Omental fat pad (tissue), 4 donors: ENCODE results near the gene ZSWIM5. TPM values are rescaled to one million over a fixed set of nuclear protein-coding genes. Genes with fewer than 3 reads are reported as not detected.
"Not testable (repeated sequence)": the region's sequence is repeated elsewhere in the genome, so short reads cannot be mapped to it uniquely, and the experiment has no call there.

ENCODE experiments used
- ATAC-seq: fragments of 150-250 bp; one replicate; pipeline ENCODE4 v1.9.1; 2016; ENCODE audit warnings: mild to moderate bottlenecking, moderate library complexity; ENCODE audit not compliant: low FRiP score
- DNase-seq: peaks from one replicate; pipeline ENCODE4 v3.0.0-alpha.2; 2019; ENCODE audit warnings: low spot score
- total RNA-seq, 4 donors: library from RNA; depleted of rRNA; stranded (reverse); fragments of >200 nt; gene quantifications; one replicate each; pipeline ENCODE4 v1.1.0, GENCODE V29; 2016
- TF ChIP-seq, protein P1 (sequence below), 3 donors: fragments of 450-650 bp; IDR thresholded peaks; one replicate each; pipeline ENCODE4 v1.5.1; 2016 to 2017; ENCODE audit warnings: antibody characterized with exemption in 3 of 3, mild to moderate bottlenecking in 3 of 3, moderate library complexity in 2 of 3

The ZSWIM5 gene
- total RNA-seq, 4 donors from 2014 or later, result 0.48 to 1.5 (median 0.88) TPM

DNA sequence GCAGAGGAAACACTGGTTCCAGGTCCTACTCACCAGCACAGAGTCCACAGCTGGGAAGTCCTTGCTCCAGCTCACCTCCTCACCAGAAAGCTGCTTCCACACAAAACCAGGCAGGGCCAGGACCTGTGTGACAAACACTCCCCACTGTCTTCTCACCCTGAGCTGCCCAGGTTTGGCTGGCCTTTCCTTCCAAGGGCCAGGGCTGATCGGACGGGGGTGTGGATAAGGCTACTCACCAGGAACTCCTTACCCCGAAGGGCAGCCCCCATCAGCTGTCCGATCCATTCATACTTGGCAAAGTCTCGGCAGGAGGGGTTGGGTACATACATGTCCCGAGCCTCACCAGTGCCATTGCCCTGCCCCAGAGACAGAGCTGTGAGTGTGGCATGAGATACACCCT is 200.6 kb downstream of the ZSWIM5 start:
- TF ChIP-seq, protein P1, sequence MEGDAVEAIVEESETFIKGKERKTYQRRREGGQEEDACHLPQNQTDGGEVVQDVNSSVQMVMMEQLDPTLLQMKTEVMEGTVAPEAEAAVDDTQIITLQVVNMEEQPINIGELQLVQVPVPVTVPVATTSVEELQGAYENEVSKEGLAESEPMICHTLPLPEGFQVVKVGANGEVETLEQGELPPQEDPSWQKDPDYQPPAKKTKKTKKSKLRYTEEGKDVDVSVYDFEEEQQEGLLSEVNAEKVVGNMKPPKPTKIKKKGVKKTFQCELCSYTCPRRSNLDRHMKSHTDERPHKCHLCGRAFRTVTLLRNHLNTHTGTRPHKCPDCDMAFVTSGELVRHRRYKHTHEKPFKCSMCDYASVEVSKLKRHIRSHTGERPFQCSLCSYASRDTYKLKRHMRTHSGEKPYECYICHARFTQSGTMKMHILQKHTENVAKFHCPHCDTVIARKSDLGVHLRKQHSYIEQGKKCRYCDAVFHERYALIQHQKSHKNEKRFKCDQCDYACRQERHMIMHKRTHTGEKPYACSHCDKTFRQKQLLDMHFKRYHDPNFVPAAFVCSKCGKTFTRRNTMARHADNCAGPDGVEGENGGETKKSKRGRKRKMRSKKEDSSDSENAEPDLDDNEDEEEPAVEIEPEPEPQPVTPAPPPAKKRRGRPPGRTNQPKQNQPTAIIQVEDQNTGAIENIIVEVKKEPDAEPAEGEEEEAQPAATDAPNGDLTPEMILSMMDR (IDR thresholded peaks at IDR 0.05), result no peak
- DNase-seq (no peak), ATAC-seq (no peak)

DNA sequence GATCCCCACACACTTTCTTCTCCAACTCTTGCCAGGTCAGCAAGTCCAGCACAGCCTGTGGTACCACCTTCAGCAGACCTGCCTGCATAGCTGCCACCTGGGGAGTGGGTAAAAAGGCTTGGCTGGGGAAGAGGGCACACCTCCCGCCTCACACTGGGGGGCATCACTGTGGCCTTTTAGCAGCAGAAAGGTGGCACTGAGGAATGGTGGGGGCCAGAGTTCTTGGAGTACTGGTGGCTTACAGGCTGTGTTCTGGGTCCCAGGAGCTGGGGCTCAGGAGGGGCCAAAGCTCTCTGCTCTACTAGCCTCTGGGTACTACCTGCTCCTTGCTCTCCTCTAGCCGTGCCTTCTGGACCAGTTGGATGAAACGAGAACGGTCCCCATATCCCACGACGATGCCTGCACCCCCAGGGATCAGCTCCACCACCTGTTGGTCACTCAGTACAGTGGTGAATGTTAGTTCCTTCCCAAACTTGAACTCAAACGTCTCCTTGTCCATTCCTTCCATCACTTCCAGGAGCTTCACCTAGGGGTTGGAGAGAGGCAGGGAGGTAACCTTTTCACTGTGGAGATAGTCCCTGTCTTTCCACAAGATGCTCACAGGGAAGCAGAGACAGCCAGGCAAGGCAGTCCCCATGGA is 202.0 kb downstream of the ZSWIM5 start:
- DNase-seq, result no peak
- no peak for ATAC-seq
- TF ChIP-seq, protein P1 (IDR thresholded peaks at IDR 0.05), result no peak

DNA sequence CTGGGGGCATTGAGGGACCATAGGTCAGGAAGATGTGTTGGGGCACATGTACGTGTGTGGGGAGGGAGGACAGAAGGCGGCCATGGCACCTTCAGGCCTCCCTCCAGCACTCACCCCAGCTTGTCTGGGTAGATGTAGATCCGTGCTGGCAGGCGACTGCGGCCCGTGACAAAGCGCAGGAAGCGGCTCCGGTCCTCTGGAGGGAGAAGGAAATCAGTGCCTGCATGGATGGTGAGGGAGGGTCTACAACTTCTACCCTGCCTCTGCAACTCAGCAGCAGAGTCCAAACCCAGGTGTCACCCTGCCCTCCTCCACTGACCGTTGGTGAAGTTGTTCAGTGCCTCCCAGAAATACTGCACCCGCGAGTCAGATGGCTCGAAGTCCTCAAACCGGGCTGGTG is 202.7 kb downstream of the ZSWIM5 start:
- ATAC-seq, result no peak
- no peak for DNase-seq
- TF ChIP-seq, protein P1 (IDR thresholded peaks at IDR 0.05), result no peak

DNA sequence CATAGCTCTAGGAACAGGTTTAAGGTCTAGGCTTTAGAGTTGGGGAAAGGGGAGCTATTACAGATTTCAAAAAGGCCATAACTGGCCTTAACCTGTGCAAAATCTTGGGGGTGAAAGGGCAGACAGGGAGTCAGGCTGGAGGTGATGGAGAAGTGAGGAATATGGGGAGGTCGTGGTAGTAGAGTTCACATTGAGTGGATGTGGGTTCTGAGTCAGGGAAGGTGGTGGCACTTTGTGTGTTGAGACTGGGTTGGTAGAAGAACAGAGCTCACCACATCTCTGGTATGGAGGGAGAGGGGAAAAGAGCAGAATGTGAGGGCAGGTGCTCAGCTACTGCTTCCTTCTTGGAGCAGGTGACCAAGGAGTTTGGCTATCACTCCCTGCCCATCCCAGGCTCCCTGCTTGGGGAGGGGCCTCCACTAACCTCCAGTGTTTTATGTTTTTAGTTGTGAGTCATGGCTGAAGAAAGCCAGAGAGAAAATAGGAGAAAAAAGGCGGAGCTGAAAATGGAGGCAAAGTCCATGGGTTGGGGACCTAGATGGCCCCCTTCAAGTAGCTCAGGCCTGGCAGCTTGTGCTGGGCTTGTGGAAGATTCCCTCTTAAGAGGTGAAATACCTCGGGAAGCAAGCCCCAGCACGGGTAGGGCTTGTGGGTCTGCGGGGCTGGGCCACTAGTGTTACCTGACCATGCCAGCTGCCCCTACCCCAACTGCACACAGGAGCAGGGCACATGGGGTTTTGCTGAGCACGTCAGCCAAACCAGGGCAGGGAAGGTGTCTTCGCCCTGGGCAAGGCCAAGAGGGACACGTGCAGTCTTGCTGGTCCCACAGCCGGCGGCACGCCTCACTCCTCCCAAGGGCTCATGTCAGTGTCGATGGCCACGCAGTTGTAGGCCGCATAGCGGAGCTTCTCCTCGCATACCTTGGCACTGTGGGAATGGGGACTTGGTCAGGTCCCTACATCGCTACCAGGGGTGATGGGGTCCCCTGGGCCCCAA is 203.5 kb downstream of the ZSWIM5 start:
- ATAC-seq (no peak), DNase-seq (no peak)
- TF ChIP-seq, protein P1 (IDR thresholded peaks at IDR 0.05), result no peak

DNA sequence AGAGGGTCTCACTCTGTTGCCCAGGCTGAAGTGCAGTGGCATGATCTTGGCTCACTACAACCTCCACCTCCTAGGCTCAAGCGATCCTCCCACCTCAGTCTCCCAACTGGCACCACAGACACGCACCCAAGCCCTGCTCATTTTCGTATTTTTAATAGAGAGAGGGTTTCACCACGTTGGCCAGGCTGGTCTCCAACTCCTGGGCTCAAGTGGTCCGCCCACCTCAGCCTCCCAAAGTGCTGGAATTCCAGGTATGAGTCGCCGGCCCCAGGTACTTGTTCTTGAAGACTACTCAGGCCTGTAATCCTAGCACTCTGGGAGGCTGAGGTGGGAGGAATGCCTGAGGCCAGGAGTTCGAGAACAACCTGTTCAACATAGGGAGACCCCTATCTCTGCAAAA is 204.8 kb downstream of the ZSWIM5 start:
- ATAC-seq, DNase-seq: not testable (repeated sequence)

DNA sequence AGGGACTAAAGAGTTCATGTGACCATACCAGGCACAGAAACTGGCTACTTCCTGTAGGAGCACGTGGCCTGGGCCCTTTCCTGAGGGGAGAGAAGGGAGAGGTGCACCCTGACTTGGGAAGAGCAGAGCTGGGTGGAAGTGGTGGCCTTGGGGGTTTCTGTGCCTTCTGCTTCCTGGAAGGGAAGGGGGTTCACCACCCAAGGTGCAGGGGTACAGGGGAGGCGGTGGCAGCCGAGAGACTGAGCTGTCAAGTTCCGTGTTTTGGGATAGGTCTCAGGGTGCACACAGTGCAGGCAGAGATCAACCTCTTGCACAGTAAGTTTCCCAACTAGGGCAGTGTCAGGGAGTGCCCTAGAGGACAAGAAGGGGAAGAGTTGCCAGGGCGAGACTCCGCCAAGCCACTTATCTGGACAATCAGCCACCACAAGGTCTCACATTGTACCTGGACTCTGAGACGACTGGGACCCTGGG is 205.4 kb downstream of the ZSWIM5 start:
- ATAC-seq, result no peak
- no peak for DNase-seq
- TF ChIP-seq, protein P1 (IDR thresholded peaks at IDR 0.05), result no peak

DNA sequence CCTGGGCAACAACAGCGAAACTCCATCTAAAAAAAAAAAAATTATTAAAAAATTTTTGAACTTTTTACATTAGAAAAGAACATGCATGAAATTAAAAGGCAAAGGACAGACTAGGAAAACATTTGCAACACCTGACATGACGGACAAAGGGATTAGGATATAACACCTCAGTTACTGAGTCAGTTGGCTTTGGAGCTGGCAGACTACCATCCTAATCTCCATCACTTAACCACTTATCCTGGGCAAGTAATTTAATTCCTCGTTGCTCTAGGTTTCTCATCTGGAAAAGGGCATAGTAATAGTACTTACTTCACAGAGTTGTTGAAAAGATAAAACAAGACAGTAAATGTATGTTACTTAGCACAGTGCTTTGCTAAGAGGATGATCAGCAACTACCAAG is 207.2 kb downstream of the ZSWIM5 start:
- TF ChIP-seq, protein P1 (IDR thresholded peaks at IDR 0.05), result no peak
- ATAC-seq (no peak), DNase-seq (no peak)
